ENCODE measurements around the gene SLC39A7. TPM values are rescaled to one million over a fixed set of nuclear protein-coding genes. Genes with fewer than 3 reads are reported as not detected.

Gene SLC39A7
- polyA plus RNA-seq, 1 experiment = 129 TPM

DNA sequence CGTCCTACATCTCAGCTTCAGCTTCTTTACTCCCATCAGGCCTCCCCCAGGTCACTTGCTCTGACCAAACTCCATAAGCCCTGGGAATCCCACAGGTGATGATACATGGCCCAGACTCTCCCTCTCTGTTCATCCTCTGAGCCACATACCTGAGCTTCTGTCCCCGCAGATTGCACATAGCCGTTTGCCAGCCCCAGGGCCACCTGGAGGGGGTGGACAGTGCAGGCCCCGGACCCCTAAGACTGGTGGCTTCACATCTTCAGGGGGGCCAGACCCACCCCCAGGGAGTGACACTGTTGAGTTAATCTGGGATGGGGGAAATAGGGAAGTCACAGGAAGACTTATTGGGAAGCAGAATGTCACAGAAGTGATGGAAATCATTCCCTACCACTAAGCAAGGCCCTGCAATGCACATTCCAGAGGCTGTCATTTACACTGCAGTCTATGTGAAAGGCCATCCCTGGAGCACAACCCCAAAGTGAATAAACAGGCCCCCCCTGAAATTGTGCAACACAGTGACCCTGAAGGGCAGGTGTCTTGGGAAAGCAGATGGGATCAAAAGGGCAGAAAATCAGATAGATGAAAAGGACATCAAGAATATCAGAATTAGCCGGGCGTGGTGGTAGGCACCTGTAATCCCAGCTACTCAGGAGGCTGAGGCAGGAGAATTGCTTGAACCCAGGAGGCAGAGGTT lies 2.4 kb upstream of the SLC39A7 start:
- TF ChIP-seq, protein P1, sequence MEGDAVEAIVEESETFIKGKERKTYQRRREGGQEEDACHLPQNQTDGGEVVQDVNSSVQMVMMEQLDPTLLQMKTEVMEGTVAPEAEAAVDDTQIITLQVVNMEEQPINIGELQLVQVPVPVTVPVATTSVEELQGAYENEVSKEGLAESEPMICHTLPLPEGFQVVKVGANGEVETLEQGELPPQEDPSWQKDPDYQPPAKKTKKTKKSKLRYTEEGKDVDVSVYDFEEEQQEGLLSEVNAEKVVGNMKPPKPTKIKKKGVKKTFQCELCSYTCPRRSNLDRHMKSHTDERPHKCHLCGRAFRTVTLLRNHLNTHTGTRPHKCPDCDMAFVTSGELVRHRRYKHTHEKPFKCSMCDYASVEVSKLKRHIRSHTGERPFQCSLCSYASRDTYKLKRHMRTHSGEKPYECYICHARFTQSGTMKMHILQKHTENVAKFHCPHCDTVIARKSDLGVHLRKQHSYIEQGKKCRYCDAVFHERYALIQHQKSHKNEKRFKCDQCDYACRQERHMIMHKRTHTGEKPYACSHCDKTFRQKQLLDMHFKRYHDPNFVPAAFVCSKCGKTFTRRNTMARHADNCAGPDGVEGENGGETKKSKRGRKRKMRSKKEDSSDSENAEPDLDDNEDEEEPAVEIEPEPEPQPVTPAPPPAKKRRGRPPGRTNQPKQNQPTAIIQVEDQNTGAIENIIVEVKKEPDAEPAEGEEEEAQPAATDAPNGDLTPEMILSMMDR (IDR thresholded peaks at IDR 0.05; ENCODE audit: low read depth, low read length) = no peak
- CTCF ChIA-PET = interaction anchor here (0.6 to 2.6 kb wide), 15 partner anchors 8 to 245 kb away, joined by 3 to 17 read pairs (median 4); partner anchors contain the start of gene RING1
- Histone ChIP-seq H3K27me3 (ENCODE audit: control insufficient read depth, insufficient read depth, low read length) (no peaks in the 10 kb centered on the region), H3K4me3 (ENCODE audit: low read depth, low read length) (peak overlapping the region; percentile 12; the same call in 1 of the 2 replicates), H3K9me3 (ENCODE audit: control insufficient read depth, insufficient read depth, low read length) (peaks cover 3% of the 10 kb centered on the region; the same call in 1 of the 2 replicates), H3K27ac (ENCODE audit: low read depth, low read length) (no peak overlapping the region)
- POLR2A ChIA-PET = interaction anchor here (0.6 kb wide), 1 partner anchor 73 kb away, joined by 5 read pairs; the partner anchor contains the start of genes RPS18 and VPS52
- no peak for DNase-seq (ENCODE audit: low read depth, low spot score)

DNA sequence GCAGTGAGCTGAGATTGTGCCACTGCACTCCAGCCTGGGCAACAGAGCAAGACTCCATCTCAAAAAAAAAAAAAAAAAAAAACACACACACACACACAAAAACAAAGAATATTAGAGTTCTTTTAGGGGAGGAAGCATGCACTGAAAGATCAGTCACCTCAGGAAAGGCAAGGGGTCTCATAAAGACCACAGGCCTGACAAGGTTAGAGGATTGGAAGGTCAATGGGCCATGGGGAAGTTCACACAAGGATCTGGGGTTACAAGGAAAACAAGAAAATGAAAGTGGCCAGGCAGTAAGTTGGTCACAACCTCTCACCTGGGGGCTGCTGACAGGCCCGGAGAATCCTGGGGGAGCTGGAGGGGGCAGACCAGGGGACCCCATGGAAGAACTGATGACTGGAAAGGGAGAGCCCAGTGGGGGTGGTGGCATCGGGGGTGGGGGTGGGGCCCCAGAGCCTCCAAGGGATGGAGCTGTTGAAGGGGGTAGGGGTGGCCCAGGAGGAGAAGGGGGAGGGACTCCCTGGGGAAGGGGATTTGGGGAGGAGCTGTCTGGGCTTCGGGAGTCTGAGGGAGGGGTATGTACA lies 1.7 kb upstream of the SLC39A7 start:
- POLR2A ChIA-PET = interaction anchor here (0.6 to 1.2 kb wide), 2 partner anchors 10 to 73 kb away, joined by 5 to 9 read pairs; partner anchors contain the start of genes RING1, RPS18 and VPS52
- H3K9me3 ChIP-seq (ENCODE audit: control insufficient read depth, insufficient read depth, low read length) = peaks cover 3% of the 10 kb centered on the region; the same call in 1 of the 2 replicates
- no peaks in the 10 kb centered on the region for H3K27me3 ChIP-seq (ENCODE audit: control insufficient read depth, insufficient read depth, low read length)
- TF ChIP-seq, protein P1 (IDR thresholded peaks at IDR 0.05; ENCODE audit: low read depth, low read length) = no peak
- H3K4me3 ChIP-seq (ENCODE audit: low read depth, low read length) = peak overlapping the region; percentile 95
- CTCF ChIA-PET = interaction anchor here (0.6 to 2.6 kb wide), 8 partner anchors 9 to 214 kb away, joined by 3 to 17 read pairs (median 6); partner anchors contain the start of gene RING1
- no peak overlapping the region for H3K27ac ChIP-seq (ENCODE audit: low read depth, low read length)
- DNase-seq (ENCODE audit: low read depth, low spot score) = no peak

DNA sequence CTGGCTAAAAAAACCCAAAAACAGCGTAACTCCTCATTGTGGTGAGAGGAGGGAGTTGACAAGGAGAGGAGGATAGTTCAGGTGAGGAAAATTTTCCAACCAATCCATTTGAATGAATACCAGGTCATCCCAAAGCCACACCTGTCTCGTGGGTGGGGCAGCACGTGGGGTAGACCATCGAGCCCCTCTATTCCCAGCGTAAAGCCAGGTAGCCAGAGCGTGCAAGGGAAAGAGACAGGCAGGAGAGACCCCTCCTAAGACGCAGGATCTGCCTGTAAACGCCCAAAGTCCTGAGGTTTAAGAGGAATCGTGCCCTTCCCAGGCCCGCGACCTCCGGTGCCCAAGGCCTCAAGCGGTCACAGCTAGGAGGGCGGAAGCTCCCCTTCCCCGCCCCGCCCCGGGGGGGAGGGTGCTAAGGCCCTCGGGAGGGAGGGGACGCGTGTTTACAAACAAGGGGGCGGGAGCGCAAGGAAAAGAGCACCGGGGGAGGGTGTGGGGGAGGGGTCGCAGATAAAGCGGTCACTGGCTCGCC lies 914 bp upstream of the SLC39A7 start:
- Histone ChIP-seq H3K4me3 (ENCODE audit: low read depth, low read length) (peak overlapping the region; percentile 95), H3K9me3 (ENCODE audit: control insufficient read depth, insufficient read depth, low read length) (peaks cover 3% of the 10 kb centered on the region; the same call in 1 of the 2 replicates), H3K27ac (ENCODE audit: low read depth, low read length) (peak overlapping the region; percentile 21), H3K27me3 (ENCODE audit: control insufficient read depth, insufficient read depth, low read length) (no peaks in the 10 kb centered on the region)
- CTCF ChIA-PET = interaction anchor here (0.6 to 1.6 kb wide), 5 partner anchors 10 to 346 kb away, joined by 4 to 7 read pairs (median 4); partner anchors contain the start of gene TAP1
- DNase-seq (ENCODE audit: low read depth, low spot score) = no peak
- TF ChIP-seq, protein P1 (IDR thresholded peaks at IDR 0.05; ENCODE audit: low read depth, low read length) = no peak
- POLR2A ChIA-PET = interaction anchor here (0.7 to 1.2 kb wide), 4 partner anchors 9 to 946 kb away, joined by 3 to 9 read pairs (median 6); partner anchors contain the start of gene RING1

DNA sequence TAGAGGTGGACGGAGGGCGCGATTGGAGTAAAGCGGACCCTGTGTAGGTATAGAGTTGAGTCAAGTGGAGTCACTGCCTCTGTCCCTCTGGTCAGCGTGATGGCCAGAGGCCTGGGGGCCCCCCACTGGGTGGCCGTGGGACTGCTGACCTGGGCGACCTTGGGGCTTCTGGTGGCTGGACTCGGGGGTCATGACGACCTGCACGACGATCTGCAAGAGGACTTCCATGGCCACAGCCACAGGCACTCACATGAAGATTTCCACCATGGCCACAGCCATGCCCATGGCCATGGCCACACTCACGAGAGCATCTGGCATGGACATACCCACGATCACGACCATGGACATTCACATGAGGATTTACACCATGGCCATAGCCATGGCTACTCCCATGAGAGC lies 479 bp downstream of the SLC39A7 start:
- DNase-seq (ENCODE audit: low read depth, low spot score) = no peak
- CTCF ChIA-PET = no interaction called here
- Histone ChIP-seq H3K27ac (ENCODE audit: low read depth, low read length) (peak overlapping the region; percentile 89), H3K9me3 (ENCODE audit: control insufficient read depth, insufficient read depth, low read length) (peaks cover 3% of the 10 kb centered on the region; the same call in 1 of the 2 replicates), H3K4me3 (ENCODE audit: low read depth, low read length) (peak overlapping the region; percentile 95), H3K27me3 (ENCODE audit: control insufficient read depth, insufficient read depth, low read length) (no peaks in the 10 kb centered on the region)
- POLR2A ChIA-PET = no interaction called here
- TF ChIP-seq, protein P1 (IDR thresholded peaks at IDR 0.05; ENCODE audit: low read depth, low read length) = 0 out of 2 replicates have a peak, but pooled peaks have one; percentile 9

Measured in AG04450 (cell line).